Astrocyte (in vitro differentiated cells and primary cell): ENCODE results near the gene BCAS2.

Source experiments
- CTCF ChIP-seq: IDR thresholded peaks from 2 replicates; pipeline ENCODE4 v1.5.1; 2011; ENCODE audit warnings: low read depth, mild to moderate bottlenecking, inconsistent platforms, low read length, moderate library complexity; ENCODE audit not compliant: insufficient read depth
- EZH2 ChIP-seq: IDR thresholded peaks from 2 replicates; pipeline ENCODE4 v1.6.1; 2012; ENCODE audit warnings: mild to moderate bottlenecking, low read length, inconsistent platforms; ENCODE audit not compliant: insufficient read depth

GRCh38 chr1:114540272-114540671 lies 41.1 kb downstream of the BCAS2 start:
- no peak for TF ChIP-seq CTCF
- no peak for TF ChIP-seq EZH2
